GM21390 (cell line): ENCODE measurements around the gene KRTAP5-3.

Experiments used
- ATAC-seq: cut with Tn5 transposase; IDR thresholded peaks from one replicate; pipeline ENCODE4 v1.9.1; 2021; ENCODE audit not compliant: unreplicated experiment

The KRTAP5-3 gene

DNA sequence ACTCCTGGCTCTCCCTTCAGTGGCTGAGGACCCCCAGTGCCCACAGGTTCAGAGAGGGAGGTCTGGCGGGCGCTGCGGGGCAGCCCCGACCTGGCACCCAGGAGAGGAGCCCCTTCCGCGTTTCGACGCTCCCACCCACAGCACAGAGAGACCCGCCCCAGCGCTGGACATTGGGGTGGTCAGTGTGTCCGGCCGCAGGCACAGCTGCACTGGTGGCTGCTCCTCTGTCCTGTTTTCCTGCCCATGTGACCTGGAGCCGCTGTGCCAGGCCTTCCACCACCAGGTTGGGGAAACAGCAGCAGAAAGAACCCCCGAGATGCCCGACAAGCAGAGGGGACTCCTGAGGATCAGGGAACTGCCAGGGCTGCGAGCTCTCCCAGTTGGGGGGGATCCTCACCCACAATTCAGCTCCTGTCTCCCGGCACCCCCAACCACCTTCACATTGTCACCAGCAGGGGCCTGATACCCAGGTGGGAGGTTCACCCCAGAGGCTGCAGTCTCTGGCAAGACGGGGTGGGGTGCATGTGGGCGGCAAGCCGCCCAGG is 35.0 kb upstream of the KRTAP5-3 start:
- no peak for ATAC-seq

DNA sequence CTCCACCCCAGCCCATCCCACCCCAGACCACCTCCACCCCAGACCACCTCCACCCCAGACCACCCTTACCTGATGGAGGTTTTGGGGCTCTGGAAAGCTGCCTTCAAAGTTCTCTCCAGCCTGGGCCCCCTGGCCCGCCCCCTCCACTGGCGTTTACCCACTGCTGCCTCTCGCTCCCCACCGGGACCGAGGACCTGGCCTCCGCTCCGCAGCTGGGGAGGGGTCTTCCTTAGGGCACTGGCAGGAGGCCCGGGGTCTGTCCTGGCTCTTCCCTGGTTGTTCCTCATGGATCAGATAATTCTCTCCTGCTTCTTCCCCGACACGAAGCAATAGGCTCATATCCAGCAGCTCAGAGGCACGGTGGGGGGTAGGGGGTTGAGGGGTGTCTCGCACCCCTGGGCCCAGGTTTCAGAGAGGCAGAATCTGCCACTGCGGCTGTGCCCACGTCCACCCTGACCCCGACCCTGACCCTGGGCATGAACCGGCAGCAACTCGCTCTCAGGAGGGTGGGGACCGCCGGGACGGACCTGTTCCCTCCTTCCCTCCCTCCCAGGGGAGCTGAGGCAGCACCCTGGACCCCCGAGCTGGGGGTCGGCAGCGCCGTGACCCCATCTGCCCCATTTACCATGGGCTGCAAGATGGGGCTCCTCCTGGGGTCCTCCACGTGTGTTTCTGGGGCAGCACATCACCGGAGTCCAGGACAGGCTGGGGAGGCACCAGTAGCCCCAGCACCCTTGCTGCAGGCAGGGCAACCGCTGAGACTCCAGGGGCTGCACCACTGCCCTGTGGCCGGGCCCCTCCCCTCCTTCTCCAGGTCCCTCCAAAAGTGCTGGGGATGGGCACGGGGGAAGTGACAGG is 34.3 kb upstream of the KRTAP5-3 start:
- ATAC-seq: no peak

DNA sequence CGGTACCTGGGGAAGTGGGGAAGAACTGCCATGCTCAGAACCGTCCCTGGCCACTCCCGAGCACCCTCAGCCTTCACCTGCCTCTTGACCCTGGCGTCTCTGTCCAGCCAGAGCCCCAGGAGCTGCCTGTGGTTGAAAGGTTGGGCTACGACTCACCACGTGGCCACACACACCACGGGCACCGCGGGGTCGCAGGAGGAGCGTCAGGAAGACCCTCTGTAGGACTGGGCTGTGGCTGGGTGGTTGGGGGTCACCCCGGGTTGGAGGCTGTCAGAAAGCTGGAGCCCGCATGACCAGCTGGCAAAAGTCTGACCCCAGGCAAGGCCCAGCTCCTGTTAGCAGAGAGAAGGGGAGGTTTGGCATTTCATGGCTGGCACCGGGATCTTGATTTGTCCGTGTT is 32.8 kb upstream of the KRTAP5-3 start:
- ATAC-seq: no peak

DNA sequence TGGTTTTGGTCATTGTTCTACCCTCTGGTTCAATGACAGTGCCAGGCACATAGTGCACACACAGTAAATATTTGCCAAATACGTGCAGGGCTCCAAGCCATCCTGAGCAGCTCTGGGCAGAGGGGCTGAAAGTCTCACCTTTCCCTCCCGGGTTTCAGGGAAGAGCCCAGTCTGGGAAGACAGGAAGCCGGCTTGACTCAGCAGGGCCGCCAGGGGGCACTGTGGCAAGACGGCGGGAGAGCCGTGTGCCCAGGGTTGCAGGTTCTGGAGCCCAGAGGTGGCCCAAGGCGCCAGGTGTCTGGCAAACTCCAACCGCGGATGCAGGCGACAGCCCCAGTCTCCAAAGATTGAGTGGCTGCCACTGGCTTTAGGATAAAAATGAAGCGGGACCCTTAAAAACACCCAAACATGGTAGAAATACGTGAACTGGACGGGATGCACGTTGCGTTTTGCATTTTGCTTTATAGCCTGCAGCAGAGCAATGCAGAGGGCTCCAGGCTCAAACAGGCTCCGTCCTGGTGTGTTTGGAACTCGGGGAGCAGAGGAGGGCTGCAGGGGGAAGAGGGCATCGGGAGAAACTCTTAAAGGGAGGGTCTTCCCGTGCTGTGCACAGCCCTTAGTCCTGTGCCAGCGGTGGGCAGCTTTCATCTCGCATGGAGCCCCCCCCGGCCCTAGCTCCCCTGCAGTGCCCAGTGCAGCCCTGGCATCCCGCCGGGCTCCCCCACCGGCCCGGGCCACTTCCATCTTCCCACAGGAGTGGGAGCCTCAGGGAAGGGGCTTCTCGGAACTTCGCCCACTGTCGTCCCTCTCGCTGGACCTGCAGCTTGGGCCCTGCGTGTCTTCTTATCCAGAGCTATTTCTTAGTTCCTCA is 32.0 kb upstream of the KRTAP5-3 start:
- no peak for ATAC-seq

DNA sequence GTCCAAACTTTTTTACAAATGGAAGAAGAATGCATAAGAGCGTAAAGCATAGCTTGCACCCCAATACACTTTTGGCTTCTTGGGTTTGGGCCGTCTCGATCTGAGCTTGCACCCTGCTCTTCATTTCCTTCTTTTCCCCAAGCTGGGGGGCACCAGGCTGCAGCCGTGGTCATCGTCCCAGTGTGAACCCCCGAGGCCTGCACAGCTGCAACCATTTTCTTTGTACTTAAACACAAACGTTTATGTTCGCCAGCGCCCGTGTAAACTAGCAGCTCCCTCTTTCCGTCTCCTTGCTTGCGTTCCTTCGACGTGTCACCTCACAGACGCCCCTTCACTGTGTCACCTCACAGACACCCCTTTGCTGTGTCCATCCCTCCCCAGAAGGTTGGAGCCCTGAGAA is 31.4 kb upstream of the KRTAP5-3 start:
- no peak for ATAC-seq

DNA sequence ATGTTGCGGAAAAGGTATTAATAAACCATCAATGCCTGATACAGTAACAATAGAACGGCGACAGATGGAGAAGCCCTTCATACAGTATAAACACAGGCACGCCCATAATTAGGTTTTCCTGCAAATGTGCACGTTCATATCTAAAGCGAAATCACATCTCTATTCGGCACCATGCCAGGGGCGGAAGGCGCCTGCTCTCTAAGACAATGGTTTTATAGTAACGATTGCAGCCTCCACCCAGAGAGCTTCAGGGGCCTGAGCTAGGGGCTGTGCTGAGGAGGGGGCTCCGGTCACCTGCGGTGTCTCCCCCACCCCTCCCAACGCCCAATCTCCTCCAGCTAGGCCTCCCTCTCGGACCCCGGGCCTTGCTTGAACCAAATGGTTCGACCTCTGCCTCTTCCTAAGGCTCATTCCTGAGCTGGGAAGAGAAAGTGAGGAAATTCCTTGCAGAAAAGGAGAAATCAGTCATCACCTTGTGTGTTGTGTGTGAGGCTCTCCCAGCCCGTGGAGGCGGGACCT is 30.9 kb upstream of the KRTAP5-3 start:
- no peak for ATAC-seq

DNA sequence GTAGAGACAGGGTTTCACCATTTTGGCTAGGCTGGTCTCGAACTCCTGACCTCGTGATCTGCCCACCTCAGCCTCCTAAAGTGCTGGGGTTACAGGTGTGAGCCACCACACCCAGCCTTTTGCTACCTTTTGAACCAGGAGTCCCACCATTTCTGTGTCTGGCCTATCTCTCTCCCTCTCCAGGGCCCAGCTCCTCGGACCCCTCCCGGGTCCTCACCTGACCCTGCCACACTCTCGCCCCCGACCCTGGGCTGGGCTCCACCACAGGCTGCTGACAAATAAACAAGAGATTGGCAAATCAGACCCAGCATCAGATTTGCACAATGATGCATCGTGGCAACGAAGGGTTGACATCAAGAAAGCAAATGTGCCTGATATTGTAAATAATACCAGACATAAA is 30.1 kb upstream of the KRTAP5-3 start:
- no peak for ATAC-seq

DNA sequence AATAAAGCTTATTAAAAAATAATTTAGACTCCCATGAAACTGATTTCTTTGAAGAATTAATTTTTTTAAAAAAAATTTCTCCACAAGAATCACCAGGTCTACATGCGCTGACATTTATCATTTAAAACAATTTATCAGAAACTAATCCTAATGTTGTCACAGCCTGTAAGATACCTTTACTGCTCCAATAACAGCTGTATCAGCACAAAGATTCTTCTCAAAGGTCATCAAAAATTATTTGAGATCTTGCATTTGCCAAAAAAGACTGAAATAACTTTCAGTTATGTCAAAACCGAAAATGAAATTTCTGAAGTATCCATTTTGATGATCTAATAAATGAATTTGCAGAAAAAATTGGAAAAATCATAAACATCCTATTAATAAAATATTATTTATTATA is 29.4 kb upstream of the KRTAP5-3 start:
- no peak for ATAC-seq

DNA sequence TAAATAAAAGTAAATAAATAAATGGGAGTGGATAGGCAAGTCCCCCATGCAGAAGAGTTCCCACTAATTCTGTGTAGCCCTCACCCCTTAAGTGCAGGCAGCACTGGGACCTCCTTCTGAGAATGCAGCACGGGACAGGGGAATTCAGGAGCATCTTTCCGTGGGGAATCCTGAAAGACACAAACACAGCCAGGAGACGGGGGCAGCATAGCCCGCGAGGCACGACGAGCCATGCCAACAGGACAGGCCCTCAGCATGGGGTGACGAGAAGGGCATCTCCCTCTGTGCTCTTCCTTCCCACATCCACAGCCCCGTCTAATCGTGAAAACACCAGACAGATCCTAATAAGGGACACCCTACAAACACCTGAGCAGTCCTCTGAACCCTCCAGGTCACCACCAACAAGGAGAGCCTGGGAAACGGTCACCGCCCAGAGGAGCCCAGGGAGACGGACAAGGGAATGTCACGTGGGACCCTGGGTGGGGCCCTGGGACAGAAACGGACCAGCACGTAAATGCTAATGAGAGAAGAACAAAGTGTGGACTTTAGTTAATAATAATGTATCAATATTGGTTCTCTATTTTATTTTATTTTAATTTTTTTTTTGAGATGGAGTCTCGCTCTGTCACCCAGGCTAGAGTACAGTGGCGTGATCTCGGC is 28.2 kb upstream of the KRTAP5-3 start:
- no peak for ATAC-seq

DNA sequence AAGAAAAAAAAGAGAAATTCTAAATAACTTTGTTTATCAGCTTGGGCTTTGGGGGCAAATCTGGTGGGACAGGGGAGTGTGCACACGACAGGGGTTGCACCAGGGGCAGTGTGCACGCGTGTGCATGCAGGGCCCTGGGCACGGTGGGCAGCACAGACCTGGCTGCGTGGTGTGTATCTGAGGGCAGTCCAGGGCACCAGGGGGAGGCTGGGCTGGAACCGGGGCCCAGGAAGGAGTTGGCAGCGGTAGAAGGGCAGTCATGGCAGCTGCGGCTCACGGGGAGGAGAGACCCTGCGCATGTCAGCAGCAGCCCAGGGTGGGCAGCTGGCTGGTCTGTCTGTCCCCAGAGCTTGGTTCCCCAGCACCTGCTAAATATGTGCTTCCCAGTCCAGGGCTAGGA is 25.6 kb upstream of the KRTAP5-3 start:
- ATAC-seq: no peak

DNA sequence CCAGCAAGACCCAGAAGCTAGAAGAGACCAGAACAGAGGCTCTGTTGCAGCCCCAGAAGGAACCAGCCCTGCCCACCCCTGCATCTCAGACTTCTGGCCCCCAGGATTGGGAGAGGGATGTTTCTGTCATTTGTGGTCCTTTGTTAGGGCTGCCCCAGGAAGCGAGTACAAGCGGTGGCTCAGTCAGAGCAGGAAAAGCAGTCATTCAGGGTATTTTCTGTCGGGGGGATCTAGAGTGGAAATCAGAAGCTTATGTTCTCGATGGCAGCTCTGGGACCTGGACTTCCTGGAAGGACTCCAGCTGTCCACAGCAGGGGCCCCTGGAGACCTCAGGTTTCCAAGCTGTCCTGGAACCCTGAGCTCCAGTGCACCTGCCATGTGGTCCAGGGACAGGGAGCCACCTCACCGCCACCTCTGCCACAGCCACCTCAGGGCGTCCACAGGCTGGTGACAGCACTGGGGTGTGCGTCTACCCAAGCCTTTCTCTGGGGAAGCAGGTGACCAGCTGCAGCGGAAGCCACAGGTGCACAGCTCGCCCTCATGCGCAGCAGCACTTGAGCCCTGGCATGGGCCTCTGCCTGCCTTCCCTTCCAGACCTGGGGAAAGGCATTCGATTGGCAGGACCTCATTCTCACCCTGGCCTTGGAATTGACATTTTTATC is 23.9 kb upstream of the KRTAP5-3 start:
- ATAC-seq: no peak

DNA sequence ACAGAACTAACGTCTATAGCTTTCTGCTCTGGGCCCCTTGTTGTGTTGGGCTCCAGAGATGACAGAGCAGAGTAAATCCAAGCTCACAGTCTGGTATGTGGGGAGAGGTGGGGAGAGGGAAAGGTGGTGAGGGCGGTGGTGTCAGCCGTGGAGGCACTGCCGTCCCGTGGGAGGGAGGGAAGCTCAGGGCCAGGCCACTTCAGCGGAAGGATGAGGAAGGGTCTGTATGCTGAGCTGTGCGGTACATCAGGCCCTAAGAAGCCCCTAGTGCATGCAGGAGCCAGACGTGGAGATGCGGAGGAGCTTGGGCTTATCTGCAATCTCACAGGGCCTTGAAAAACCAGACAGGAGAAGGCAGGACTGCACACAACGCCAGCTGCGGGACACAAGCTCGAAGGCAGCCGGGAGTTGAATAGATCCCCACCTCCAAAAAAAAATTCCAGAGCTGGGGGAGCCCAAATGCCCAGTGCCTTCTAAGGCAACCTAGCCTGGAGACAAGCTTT is 22.9 kb upstream of the KRTAP5-3 start:
- ATAC-seq: no peak

DNA sequence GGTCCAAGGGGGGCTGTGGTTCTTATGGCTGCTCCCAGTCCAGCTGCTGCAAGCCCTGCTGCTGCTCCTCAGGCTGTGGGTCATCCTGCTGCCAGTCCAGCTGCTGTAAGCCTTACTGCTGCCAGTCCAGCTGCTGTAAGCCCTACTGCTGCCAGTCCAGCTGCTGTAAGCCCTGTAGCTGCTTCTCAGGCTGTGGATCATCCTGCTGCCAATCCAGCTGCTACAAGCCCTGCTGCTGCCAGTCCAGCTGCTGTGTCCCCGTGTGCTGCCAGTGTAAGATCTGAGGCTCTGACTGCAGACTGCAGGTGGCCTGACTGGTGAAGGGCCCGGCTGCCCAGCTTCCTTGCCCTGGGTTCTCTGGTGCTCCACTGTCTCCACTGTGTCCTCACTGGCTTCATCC is 22.0 kb upstream of the KRTAP5-3 start:
- no peak for ATAC-seq

DNA sequence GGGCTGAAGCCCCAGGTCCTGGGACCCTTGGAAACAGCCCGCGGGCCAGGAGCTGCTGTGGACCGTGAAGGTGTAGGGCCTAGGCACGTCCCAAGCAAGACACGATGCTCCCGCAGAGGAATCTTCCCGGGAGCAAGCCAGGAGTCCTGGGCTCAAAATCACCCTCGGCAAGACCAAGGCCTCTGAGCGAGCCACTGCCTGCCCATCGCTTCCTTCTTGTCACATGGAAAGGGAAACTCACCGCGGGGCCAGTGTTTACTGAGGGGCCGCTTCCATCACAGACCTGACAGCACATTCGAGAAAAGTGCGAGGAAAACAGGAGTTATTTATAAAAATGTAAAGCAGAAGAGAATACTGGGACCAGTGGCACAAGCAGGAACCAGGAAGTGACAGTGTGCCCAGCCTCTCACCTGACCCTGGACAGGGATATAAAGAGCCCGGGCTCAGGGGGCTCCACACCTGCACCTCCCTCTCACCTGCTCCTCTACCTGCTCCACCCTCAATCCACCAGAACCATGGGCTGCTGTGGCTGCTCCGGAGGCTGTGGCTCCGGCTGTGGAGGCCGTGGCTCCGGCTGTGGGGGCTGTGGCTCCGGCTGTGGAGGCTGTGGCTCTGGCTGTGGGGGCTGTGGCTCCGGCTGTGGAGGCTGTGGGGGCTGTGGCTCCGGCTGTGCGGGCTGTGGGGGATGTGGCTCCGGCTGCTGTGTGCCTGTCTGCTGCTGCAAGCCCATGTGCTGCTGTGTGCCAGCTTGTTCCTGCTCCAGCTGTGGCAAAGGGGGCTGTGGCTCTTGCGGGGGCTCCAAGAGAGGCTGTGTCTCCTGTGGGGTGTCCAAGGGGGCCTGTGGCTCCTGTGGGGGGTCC is 21.3 kb upstream of the KRTAP5-3 start, which contains the start of gene KRTAP5-5:
Gene KRTAP5-5 (plus strand): TSS at position 450 of the 860 bp plus-strand sequence. CDS start 66 bp downstream, at position 516.
- ATAC-seq: no peak

DNA sequence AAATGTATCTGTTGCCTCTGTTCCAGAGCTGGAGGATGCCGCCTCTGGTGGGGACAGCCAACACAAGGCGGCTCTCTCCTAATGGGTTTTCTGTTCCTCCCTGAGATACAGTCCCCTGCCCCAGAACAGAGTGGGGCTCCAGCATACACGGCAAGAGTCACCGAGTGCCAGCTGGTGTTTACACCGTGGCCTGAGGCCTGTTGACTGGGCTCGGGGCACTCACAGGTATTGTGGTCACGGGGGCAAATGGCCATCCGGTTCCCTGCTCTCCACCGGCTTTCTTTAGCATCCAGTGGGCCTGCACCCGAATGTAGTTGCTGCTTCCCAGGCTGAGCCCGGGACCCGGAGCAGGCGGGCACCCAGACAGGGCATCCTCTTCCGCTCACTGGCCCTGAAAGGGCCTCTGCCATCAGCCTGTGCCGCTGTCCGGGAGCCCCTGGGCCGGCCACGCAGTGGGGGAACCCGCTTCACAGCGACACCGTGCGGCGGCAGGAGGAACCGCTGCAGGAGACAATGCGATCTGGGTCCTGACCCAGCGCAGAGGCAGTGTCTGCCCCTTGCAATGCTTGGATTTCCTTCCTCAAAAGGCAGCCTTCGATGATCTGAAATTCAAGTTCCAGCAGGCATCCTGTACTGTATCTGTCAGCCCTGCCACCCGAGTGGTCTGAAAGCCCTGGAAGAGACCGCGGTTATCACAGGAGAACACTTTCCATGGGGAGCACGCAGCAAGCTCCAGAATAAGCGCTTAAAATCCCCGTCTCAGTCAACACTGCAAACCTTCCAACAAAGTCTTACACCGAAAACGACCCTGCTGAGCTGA is 20.5 kb upstream of the KRTAP5-3 start:
- no peak for ATAC-seq

DNA sequence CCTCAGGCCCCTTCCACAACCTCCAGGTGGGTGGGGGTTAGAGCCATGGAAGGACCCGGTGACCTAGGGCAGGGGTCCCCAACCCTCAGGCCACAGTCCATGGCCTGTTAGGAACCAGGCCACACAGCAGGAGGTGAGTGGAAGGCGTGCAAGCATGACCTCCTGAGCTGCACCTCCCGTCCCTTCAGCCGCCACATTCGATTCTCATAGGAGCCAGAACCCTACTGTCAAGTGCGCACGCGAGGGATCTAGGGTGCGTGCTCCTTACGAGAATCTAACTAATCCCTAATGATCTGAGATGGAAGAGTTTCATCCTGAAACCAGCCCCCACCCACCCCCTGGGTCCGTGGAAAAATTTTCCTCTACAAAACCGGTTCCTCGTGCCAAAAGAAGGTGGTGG is 17.3 kb upstream of the KRTAP5-3 start:
- ATAC-seq: no peak

DNA sequence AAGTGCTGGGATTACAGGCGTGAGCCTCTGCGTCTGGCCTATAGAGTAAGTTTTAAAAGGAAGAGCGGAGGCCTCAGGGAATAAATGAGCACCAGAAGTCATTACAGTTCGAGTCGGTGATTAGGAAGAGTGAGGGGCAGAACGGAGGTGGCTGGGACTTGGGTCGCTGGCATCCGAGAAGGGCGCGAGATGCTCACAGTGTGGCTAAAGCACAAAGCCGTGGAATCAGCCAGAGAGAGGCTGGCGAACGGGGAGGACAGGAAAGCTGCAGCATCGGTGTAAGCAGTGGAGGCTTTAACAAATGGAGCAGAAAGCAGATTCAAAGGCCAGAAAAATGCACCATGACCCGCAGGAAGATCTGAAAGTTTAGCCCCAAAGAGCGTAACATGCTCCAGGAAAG is 16.4 kb upstream of the KRTAP5-3 start:
- no peak for ATAC-seq

DNA sequence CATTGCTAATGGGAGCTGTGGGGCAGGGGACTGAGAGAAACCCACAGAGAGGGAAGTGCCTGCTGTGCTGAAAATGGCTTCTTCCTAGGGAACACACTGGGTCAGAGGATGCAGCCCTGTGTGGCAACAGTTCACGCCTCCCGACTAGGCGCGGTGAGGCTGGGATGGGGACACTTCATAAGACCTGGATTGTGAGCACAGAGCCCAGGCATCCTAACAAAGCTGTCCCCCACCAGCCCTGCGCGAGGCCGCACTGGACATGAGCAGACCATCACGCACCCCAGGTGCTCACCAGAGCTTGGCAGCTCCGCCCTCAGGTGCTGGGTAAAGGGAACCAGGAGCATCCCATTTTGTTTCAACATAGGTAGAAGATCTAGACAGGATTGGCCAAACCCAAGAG is 15.5 kb upstream of the KRTAP5-3 start:
- ATAC-seq: no peak
